OCI-LY7 (cell line): ENCODE data around the gene CD3E. TPM values are rescaled to one million over a fixed set of nuclear protein-coding genes. Genes with fewer than 3 reads are reported as not detected.

Source experiments
- BruUV-seq: library from RNA; stranded (reverse); fragments of 400-500 nt; replicated peaks from 2 replicates; lab custom pipeline; 2021; lab: Mats Ljungman, UMichigan
- CTCF ChIA-PET: fragments of 300-600 bp; sonication (Branson Sonifier 250); formaldehyde crosslinking; loops from one replicate; lab custom pipeline; 2022; ENCODE audit warnings: antibody characterized with exemption; ENCODE audit not compliant: unreplicated experiment; lab: Charles Lee
- POLR2A ChIA-PET: fragments of 300-600 bp; sonication (Branson Sonifier 250); formaldehyde crosslinking; loops from one replicate; lab custom pipeline; 2022; ENCODE audit warnings: antibody characterized with exemption; lab: Charles Lee
- DNase-seq: peaks from one replicate; pipeline ENCODE4 v3.0.0-alpha.2; 2015; ENCODE audit warnings: low spot score
- H2AFZ ChIP-seq: fragments of 200-600 bp; sonication (generic), shearing (Covaris generic); 2 replicates; pipeline ENCODE4 v1.6.1; 2014; ENCODE audit warnings: mild to moderate bottlenecking, antibody characterized with exemption, low read length, moderate library complexity
- H3K27ac ChIP-seq: fragments of 200-600 bp; sonication (generic); 2 replicates; pipeline ENCODE4 v1.5.1; 2014; ENCODE audit warnings: mixed run types, low read depth, mild to moderate bottlenecking, moderate library complexity, low read length, inconsistent platforms; ENCODE audit not compliant: poor library complexity, severe bottlenecking
- H3K36me3 ChIP-seq: fragments of 200-600 bp; sonication (generic); 2 replicates; pipeline ENCODE4 v1.6.1; 2014; ENCODE audit warnings: mild to moderate bottlenecking, antibody characterized with exemption, low read length, moderate library complexity, mixed read lengths; ENCODE audit not compliant: insufficient read depth
- H3K4me1 ChIP-seq: fragments of 200-600 bp; sonication (generic); 2 replicates; pipeline ENCODE4 v1.5.1; 2014; ENCODE audit warnings: mild to moderate bottlenecking, low read length; ENCODE audit not compliant: insufficient read depth, poor library complexity, severe bottlenecking
- H3K4me2 ChIP-seq: fragments of 200-600 bp; sonication (generic); 2 replicates; pipeline ENCODE4 v1.6.1; 2014; ENCODE audit warnings: mild to moderate bottlenecking, low read length
- H3K4me3 ChIP-seq: fragments of 200-600 bp; sonication (generic); 2 replicates; pipeline ENCODE4 v1.5.1; 2014; ENCODE audit warnings: mild to moderate bottlenecking, low read depth, low read length; ENCODE audit not compliant: poor library complexity, severe bottlenecking
- H3K79me2 ChIP-seq: fragments of 200-600 bp; sonication (generic); 2 replicates; pipeline ENCODE4 v1.6.1; 2016; ENCODE audit warnings: low read depth, mild to moderate bottlenecking, low read length, moderate library complexity, mixed read lengths; ENCODE audit not compliant: insufficient read depth
- H3K9me2 ChIP-seq: fragments of 200-600 bp; sonication (generic); 2 replicates; pipeline ENCODE4 v1.6.1; 2016; ENCODE audit warnings: mild to moderate bottlenecking, low read length, mixed read lengths; ENCODE audit not compliant: insufficient read depth
- H3K9me3 ChIP-seq: fragments of 200-600 bp; sonication (generic); 2 replicates; pipeline ENCODE4 v1.6.1; 2014; ENCODE audit warnings: mild to moderate bottlenecking, mixed run types, low read length, mixed read lengths
- H4K20me1 ChIP-seq: fragments of 200-600 bp; sonication (generic); 2 replicates; pipeline ENCODE4 v1.6.1; 2014; ENCODE audit warnings: mild to moderate bottlenecking, antibody characterized with exemption, low read length, moderate library complexity, mixed read lengths; ENCODE audit not compliant: insufficient read depth
- CTCF ChIP-seq: fragments of 200-600 bp; sonication (generic); conservative IDR thresholded peaks from 2 replicates; pipeline ENCODE4 v1.5.1; 2014; ENCODE audit warnings: mild to moderate bottlenecking, antibody characterized with exemption, low read length, moderate library complexity, mixed read lengths
- EZH2phosphoT487 ChIP-seq: fragments of 200-600 bp; sonication (generic); IDR thresholded peaks from 2 replicates; pipeline ENCODE4 v1.6.1; 2018; ENCODE audit warnings: low read depth, borderline replicate concordance, mild to moderate bottlenecking, mixed run types, antibody characterized with exemption, low read length, moderate library complexity, mixed read lengths
- intact Hi-C: fragments of 100-400 bp; cut with micrococcal nuclease; formaldehyde crosslinking; loops from one replicate; pipeline ENCODE4 v1.10.0; 2022; ENCODE audit not compliant: unreplicated experiment
- total RNA-seq, 2 experiments: library from RNA; depleted of rRNA in 1 of 2; stranded (reverse); fragments of >200 nt in 1 of 2; shearing (Covaris generic) in 1 of 2; gene quantifications; 2 replicates each; pipeline ENCODE4 v1.2.3, GENCODE V29; 2014 to 2022

Gene CD3E
- total RNA-seq, 2 experiments from 2014 or later, result 1.7 TPM; not detected in 1

DNA sequence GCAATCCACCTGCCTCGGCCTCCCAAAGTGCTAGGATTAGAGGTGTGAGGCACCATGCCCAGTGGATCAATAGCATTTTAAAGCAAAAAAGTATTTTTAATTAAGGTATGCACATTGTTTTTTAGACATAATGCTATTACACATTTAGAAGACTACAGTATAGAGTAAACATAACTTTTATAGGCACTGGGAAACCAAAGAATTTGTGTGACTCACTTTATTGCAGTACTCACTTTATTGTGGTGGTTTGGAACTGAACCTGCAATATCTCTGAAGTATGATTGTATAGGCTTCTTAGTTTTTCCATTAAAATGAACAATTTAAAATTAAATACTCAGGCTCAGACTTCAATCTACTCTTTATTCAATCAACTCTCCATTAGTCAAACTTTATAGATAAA is 17.5 kb upstream of the CD3E start:
- no peak for DNase-seq
- no TSS peak for BruUV-seq
- no peak overlapping the region for H3K4me2 ChIP-seq
- no peak for TF ChIP-seq CTCF
- TF ChIP-seq EZH2phosphoT487, result no peak
- H3K79me2 ChIP-seq, result no peaks in the 10 kb centered on the region
- H3K36me3 ChIP-seq, result no peaks in the 10 kb centered on the region
- H3K27ac ChIP-seq, result no peak overlapping the region
- no peaks in the 10 kb centered on the region for H3K4me1 ChIP-seq
- CTCF ChIA-PET, result no interaction called here
- POLR2A ChIA-PET, result interaction anchor here (0.6 kb wide), 1 partner anchor 64 kb away, joined by 3 read pairs; no protein-coding TSS in a partner anchor
- 0 out of 2 replicates have a peak, but pooled peaks cover 3% of the 10 kb centered on the region for H3K9me3 ChIP-seq
- H3K4me3 ChIP-seq, result no peak overlapping the region
- no peak overlapping the region for H2AFZ ChIP-seq
- intact Hi-C loops, result no loop called here
- no peaks in the 10 kb centered on the region for H3K9me2 ChIP-seq
- no peaks in the 10 kb centered on the region for H4K20me1 ChIP-seq

GRCh38 chr11:118289401-118289800 is 15.1 kb upstream of the CD3E start:
- DNase-seq, result no peak
- TF ChIP-seq EZH2phosphoT487 (no peak), CTCF (no peak)
- H3K4me3 ChIP-seq, result no peak overlapping the region
- no peak overlapping the region for H3K27ac ChIP-seq
- CTCF ChIA-PET, result interaction anchor here (1.0 kb wide), 1 partner anchor 83 kb away, joined by 3 read pairs; no protein-coding TSS in a partner anchor
- POLR2A ChIA-PET, result interaction anchor here (0.7 to 1.1 kb wide), 4 partner anchors 10 to 309 kb away, joined by 3 to 5 read pairs (median 4); partner anchors contain the start of gene CD3E
- no peaks in the 10 kb centered on the region for H3K36me3 ChIP-seq
- no peak overlapping the region for H3K4me2 ChIP-seq
- H4K20me1 ChIP-seq, result no peaks in the 10 kb centered on the region
- H3K4me1 ChIP-seq, result no peaks in the 10 kb centered on the region
- BruUV-seq, result no TSS peak
- H2AFZ ChIP-seq, result no peak overlapping the region
- no peaks in the 10 kb centered on the region for H3K9me2 ChIP-seq
- H3K79me2 ChIP-seq, result no peaks in the 10 kb centered on the region
- intact Hi-C loops, result loop anchor here (2.0 kb wide), 1 partner anchor 91 kb away; no protein-coding TSS in a partner anchor
- H3K9me3 ChIP-seq, result 0 out of 2 replicates have a peak, but pooled peaks cover 3% of the 10 kb centered on the region

DNA sequence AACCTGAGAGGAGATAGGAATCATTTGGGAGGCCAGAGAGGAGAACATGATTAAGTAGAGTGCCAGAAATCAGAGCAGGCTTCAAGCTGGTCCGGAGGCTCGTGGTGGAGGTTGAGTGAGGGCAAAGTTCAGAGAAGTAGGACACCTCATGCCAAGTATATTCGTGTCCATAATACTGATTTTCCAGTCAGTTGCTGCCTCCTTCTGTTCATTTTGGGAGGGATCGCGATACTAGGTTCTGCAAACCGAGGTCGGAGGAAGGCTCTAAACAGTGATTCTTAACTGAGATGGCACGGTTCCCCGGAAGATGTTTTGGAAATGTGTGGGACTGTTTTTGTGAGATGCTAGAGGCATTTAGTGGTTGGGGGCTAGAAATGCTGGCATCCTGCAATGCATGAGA is 13.6 kb upstream of the CD3E start:
- no peaks in the 10 kb centered on the region for H3K9me2 ChIP-seq
- ChIA-PET POLR2A (no interaction called here), CTCF (interaction anchor here (1.1 to 1.4 kb wide), 2 partner anchors 39 to 92 kb away, joined by 3 to 5 read pairs; partner anchors contain the start of gene MPZL3)
- H3K27ac ChIP-seq, result no peak overlapping the region
- intact Hi-C loops, result no loop called here
- peak; percentile 34 for DNase-seq
- H3K9me3 ChIP-seq, result 0 out of 2 replicates have a peak, but pooled peaks cover 3% of the 10 kb centered on the region
- H2AFZ ChIP-seq, result peak overlapping the region; percentile 52
- H3K4me3 ChIP-seq, result no peak overlapping the region
- peaks cover 3% of the 10 kb centered on the region for H3K4me1 ChIP-seq
- TF ChIP-seq CTCF, result peak; percentile 57
- TF ChIP-seq EZH2phosphoT487, result no peak
- BruUV-seq, result no TSS peak
- no peak overlapping the region for H3K4me2 ChIP-seq
- no peaks in the 10 kb centered on the region for H3K79me2 ChIP-seq
- H3K36me3 ChIP-seq, result no peaks in the 10 kb centered on the region
- H4K20me1 ChIP-seq, result no peaks in the 10 kb centered on the region
